IMR-90 (cell line): ENCODE measurements around the gene BRMS1. TPM values are rescaled to one million over a fixed set of nuclear protein-coding genes. Genes with fewer than 3 reads are reported as not detected.
A peak's percentile ranks its signal among the peaks of the same experiment; 100 is the strongest.

Source experiments
- ATAC-seq: fragments of 200-7000 bp; cut with Tn5 transposase; 2 replicates; pipeline ENCODE4 v1.9.1; 2020; ENCODE audit warnings: low read depth, mild to moderate bottlenecking, moderate library complexity
- BruUV-seq: library from RNA; stranded (reverse); fragments of 400-500 nt; replicated peaks from 2 replicates; lab custom pipeline; 2021; lab: Mats Ljungman, UMichigan
- CTCF ChIA-PET: fragments of 300-600 bp; formaldehyde crosslinking; extraction: SDS; loops from one replicate; lab custom pipeline; 2021; ENCODE audit warnings: antibody characterized with exemption; lab: Yijun Ruan, JAX
- POLR2A ChIA-PET: fragments of 300-600 bp; sonication (Branson Sonifier 250); formaldehyde crosslinking; loops from one replicate; lab custom pipeline; 2022; ENCODE audit warnings: antibody characterized with exemption; ENCODE audit not compliant: unreplicated experiment; lab: Charles Lee
- DNase-seq: peaks from one replicate; pipeline ENCODE4 v3.0.0; 2013
- H2AFZ ChIP-seq: replicated peaks from 2 replicates; pipeline ENCODE3; 2013; ENCODE audit warnings: low read length, mild to moderate bottlenecking; ENCODE audit not compliant: poor library complexity
- H2AK5ac ChIP-seq: 2 replicates; pipeline ENCODE4 v1.6.1; 2013; ENCODE audit warnings: low read depth, low read length, inconsistent platforms
- H2AK9ac ChIP-seq: replicated peaks from 2 replicates; pipeline ENCODE3; 2013; ENCODE audit warnings: mild to moderate bottlenecking, low read depth, low read length, moderate library complexity; ENCODE audit not compliant: poor library complexity
- H2BK120ac ChIP-seq: 2 replicates; pipeline ENCODE4 v1.6.1; 2013; ENCODE audit warnings: low read depth, low read length, inconsistent platforms
- H2BK15ac ChIP-seq: 3 replicates; pipeline ENCODE4 v1.6.1; 2013; ENCODE audit warnings: low read depth, low read length, inconsistent platforms
- H2BK20ac ChIP-seq: 2 replicates; pipeline ENCODE4 v1.6.1; 2013; ENCODE audit warnings: low read depth, mild to moderate bottlenecking, inconsistent platforms, low read length, moderate library complexity
- H2BK5ac ChIP-seq: 2 replicates; pipeline ENCODE4 v1.6.1; 2013; ENCODE audit warnings: mild to moderate bottlenecking, low read depth, low read length, inconsistent platforms; ENCODE audit not compliant: poor library complexity, severe bottlenecking
- H3K14ac ChIP-seq: replicated peaks from 2 replicates; pipeline ENCODE4 v1.6.1; 2013; ENCODE audit warnings: low read depth, low read length, inconsistent platforms
- H3K18ac ChIP-seq: 2 replicates; pipeline ENCODE4 v1.6.1; 2013; ENCODE audit warnings: low read depth, low read length, control low read depth
- H3K23ac ChIP-seq: 2 replicates; pipeline ENCODE4 v1.6.1; 2013; ENCODE audit warnings: low read depth, low read length, inconsistent platforms
- H3K27ac ChIP-seq: 2 replicates; pipeline ENCODE4 v1.5.1; 2013; ENCODE audit warnings: mild to moderate bottlenecking, control low read depth, low read length; ENCODE audit not compliant: insufficient read depth
- H3K27me3 ChIP-seq: 2 replicates; pipeline ENCODE4 v1.6.1; 2013; ENCODE audit warnings: low read length; ENCODE audit not compliant: control insufficient read depth, insufficient read depth
- H3K36me3 ChIP-seq: 2 replicates; pipeline ENCODE4 v1.6.1; 2013; ENCODE audit warnings: low read length, mixed read lengths; ENCODE audit not compliant: control insufficient read depth, insufficient read depth
- H3K4ac ChIP-seq: 2 replicates; pipeline ENCODE4 v1.6.1; 2013; ENCODE audit warnings: low read depth, low read length, inconsistent platforms
- H3K4me1 ChIP-seq: 2 replicates; pipeline ENCODE4 v1.6.1; 2013; ENCODE audit warnings: low read length, mixed read lengths; ENCODE audit not compliant: control insufficient read depth, insufficient read depth
- H3K4me2 ChIP-seq: 2 replicates; pipeline ENCODE4 v1.6.1; 2013; ENCODE audit warnings: low read depth, mild to moderate bottlenecking, control low read depth, low read length, moderate library complexity
- H3K4me3 ChIP-seq: 2 replicates; pipeline ENCODE4 v1.5.1; 2013; ENCODE audit warnings: low read depth, mild to moderate bottlenecking, control low read depth, low read length, moderate library complexity; ENCODE audit not compliant: insufficient read depth
- H3K56ac ChIP-seq: 2 replicates; pipeline ENCODE4 v1.6.1; 2013; ENCODE audit warnings: low read length, inconsistent platforms; ENCODE audit not compliant: insufficient read depth; ENCODE audit errors: extremely low read depth
- H3K79me1 ChIP-seq, 2 experiments: 2 replicates each; pipeline ENCODE4 v1.6.1; 2013; ENCODE audit warnings: low read length in 2 of 2, inconsistent platforms in 1 of 2, low read depth in 1 of 2
- H3K9ac ChIP-seq: 2 replicates; pipeline ENCODE4 v1.6.1; 2013; ENCODE audit warnings: low read depth, low read length, control low read depth
- H3K9me1 ChIP-seq: 2 replicates; pipeline ENCODE4 v1.6.1; 2013; ENCODE audit warnings: low read length, inconsistent platforms; ENCODE audit not compliant: insufficient read depth
- H3K9me3 ChIP-seq: 2 replicates; pipeline ENCODE4 v1.6.1; 2013; ENCODE audit warnings: low read length; ENCODE audit not compliant: control insufficient read depth, insufficient read depth
- H4K20me1 ChIP-seq: 2 replicates; pipeline ENCODE4 v1.6.1; 2013; ENCODE audit warnings: low read length, inconsistent platforms; ENCODE audit not compliant: insufficient read depth
- H4K5ac ChIP-seq: 2 replicates; pipeline ENCODE4 v1.6.1; 2013; ENCODE audit warnings: mild to moderate bottlenecking, low read depth, low read length, control low read depth
- H4K8ac ChIP-seq, 2 experiments: 2 replicates each; pipeline ENCODE4 v1.6.1; 2013; ENCODE audit warnings: low read depth in 2 of 2, low read length in 2 of 2, control low read depth in 1 of 2, inconsistent platforms in 1 of 2
- H4K91ac ChIP-seq: 2 replicates; pipeline ENCODE4 v1.6.1; 2013; ENCODE audit warnings: low read depth, low read length, inconsistent platforms; ENCODE audit not compliant: insufficient read depth
- BHLHE40 ChIP-seq: fragments of 150-350 bp; IDR thresholded peaks from 2 replicates; pipeline ENCODE4 v1.6.1; 2016; ENCODE audit warnings: mild to moderate bottlenecking, low read depth, low read length
- MAZ ChIP-seq: IDR thresholded peaks from 2 replicates; pipeline ENCODE4 v1.6.1; 2012; ENCODE audit warnings: low read depth, mild to moderate bottlenecking, low read length, improper control_type of control experiment, moderate library complexity, borderline replicate concordance
- MXI1 ChIP-seq: IDR thresholded peaks from 2 replicates; pipeline ENCODE4 v1.6.1; 2012; ENCODE audit warnings: low read depth, mild to moderate bottlenecking, low read length, moderate library complexity, borderline replicate concordance
- NFE2L2 ChIP-seq: fragments of 150-350 bp; IDR thresholded peaks from 2 replicates; pipeline ENCODE4 v1.6.1; 2016; ENCODE audit warnings: low read depth, mild to moderate bottlenecking, low read length
- POLR2A ChIP-seq: IDR thresholded peaks from 2 replicates; pipeline ENCODE4 v1.6.1; 2012; ENCODE audit warnings: mild to moderate bottlenecking, low read depth, low read length
- WGBS, 2 experiments: methylation state at CpG; one replicate each; pipeline versions ENCODE4 v1.1.5 to v1.1.7; 2013; ENCODE audit warnings: missing lambda C conversion rate in 2 of 2; ENCODE audit not compliant: insufficient read length in 1 of 2; ENCODE audit errors: extremely low coverage in 2 of 2; 5-methylcytosine and 5-hydroxymethylcytosine counted together
- dilution Hi-C: fragments of 300-500 bp; cut with HindIII; formaldehyde crosslinking; loops from one replicate; pipeline ENCODE4 v1.14.3; 2018; ENCODE audit warnings: low sequenced_read_pairs; ENCODE audit not compliant: unreplicated experiment
- in situ Hi-C: fragments of 300-500 bp; cut with MboI; formaldehyde crosslinking; loops from 3 replicates; pipeline ENCODE4 v1.14.3; 2019; ENCODE audit warnings: low sequenced_read_pairs, inconsistent platforms, mixed read lengths
- intact Hi-C: fragments of 100-400 bp; cut with micrococcal nuclease; formaldehyde crosslinking; loops from 2 replicates; pipeline ENCODE4 v1.10.0; 2022
- polyA plus RNA-seq, 3 experiments: library from polyadenylated mRNA; depleted of rRNA; stranded (reverse); fragments of >200 nt; gene quantifications; 2 replicates each; pipeline ENCODE4 v1.2.3, GENCODE V29; 2012; ENCODE audit warnings: low replicate concordance in 1 of 3
- total RNA-seq: library from RNA; depleted of rRNA; stranded (reverse); fragments of >200 nt; gene quantifications from 2 replicates; pipeline ENCODE4 v1.2.3, GENCODE V29; 2012
- TF ChIP-seq, protein P1 (sequence below): fragments of 150-350 bp; IDR thresholded peaks from 2 replicates; pipeline ENCODE4 v1.6.1; 2016; ENCODE audit warnings: low read depth, mild to moderate bottlenecking, low read length, moderate library complexity, borderline replicate concordance

BRMS1 gene
- total and polyA plus RNA-seq, 2 of the 4 experiments (the other 2 are of a cell fraction), result 48.3 to 57.9 TPM

DNA sequence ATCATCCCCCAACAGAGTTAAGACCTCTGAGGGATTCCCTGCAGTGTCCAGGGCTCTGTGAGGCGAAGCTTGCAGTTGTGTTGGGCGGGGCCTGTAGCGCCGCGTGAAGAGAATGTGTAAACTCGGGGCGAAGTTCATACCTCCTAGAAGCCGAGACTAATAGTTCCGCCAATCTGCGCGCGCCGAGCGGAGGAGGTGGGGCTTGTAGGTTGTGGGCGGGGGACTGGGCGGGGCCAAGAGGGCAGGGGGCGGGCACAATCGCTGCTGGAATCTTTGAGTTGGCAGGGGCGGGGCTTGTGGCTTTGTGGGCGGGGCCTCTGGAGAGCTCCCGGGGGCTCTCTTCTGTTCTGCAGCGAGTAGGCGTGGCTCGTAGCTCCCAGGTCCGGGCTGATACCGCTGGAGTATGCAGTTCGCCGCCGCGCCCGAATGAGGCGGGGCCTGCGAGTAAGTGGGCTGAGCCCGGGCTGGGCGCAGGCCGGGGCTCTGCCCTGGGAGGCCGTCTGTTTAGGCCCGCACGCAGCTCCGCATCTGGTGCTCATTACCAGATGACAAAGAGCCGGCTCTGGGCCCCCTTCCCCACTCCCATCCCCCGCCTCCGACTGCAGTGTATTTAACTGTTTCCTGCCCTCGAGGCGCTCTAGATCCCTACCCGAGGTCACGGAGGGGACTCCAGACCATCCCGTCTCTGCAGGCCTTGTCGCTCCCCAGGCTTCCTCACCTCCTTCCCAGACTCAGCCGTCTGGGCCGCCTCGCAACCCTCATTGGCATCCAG, 32.2 kb downstream of the BRMS1 start:
- dilution Hi-C loops, result no loop called here

More for the DNA sequence above, 32.2 kb downstream of the BRMS1 start:
- peak overlapping the region; percentile 81 for H3K4ac ChIP-seq
- H2AK5ac ChIP-seq, result peak overlapping the region; percentile 77
- peak overlapping the region; percentile 94 for H3K14ac ChIP-seq
- H4K20me1 ChIP-seq, result peaks cover 39% of the 10 kb centered on the region
- intact Hi-C loops (loop anchor here (1.0 kb wide), 2 partner anchors 16 to 24 kb away; partner anchors contain the start of gene RIN1), in situ Hi-C loops (no loop called here)
- H3K18ac ChIP-seq, result peak overlapping the region; percentile 35
- H4K91ac ChIP-seq, result peak overlapping the region; percentile 77
- peak overlapping the region; percentile 53 to 74; a peak in 3 of 4 replicates for H4K8ac ChIP-seq
- peak overlapping the region; percentile 37 for H3K23ac ChIP-seq
- peak overlapping the region; percentile 34 for H4K5ac ChIP-seq
- H3K27me3 ChIP-seq, result no peaks in the 10 kb centered on the region
- no peaks in the 10 kb centered on the region for H3K36me3 ChIP-seq
- H3K9me1 ChIP-seq, result peaks cover 2% of the 10 kb centered on the region
- POLR2A ChIA-PET, result interaction anchor here (0.6 to 2.9 kb wide), 7 partner anchors 9 to 74 kb away, joined by 3 to 23 read pairs (median 6); partner anchors contain the start of gene RIN1
- no peak for TF ChIP-seq NFE2L2
- TF ChIP-seq MXI1, result no peak; the same call in 1 of the 2 replicates
- peak; percentile 72 for TF ChIP-seq MAZ
- TF ChIP-seq BHLHE40, result no peak; the same call in 1 of the 2 replicates
- TF ChIP-seq, protein P1, sequence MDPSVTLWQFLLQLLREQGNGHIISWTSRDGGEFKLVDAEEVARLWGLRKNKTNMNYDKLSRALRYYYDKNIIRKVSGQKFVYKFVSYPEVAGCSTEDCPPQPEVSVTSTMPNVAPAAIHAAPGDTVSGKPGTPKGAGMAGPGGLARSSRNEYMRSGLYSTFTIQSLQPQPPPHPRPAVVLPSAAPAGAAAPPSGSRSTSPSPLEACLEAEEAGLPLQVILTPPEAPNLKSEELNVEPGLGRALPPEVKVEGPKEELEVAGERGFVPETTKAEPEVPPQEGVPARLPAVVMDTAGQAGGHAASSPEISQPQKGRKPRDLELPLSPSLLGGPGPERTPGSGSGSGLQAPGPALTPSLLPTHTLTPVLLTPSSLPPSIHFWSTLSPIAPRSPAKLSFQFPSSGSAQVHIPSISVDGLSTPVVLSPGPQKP, result no peak
- peak; percentile 68; the same call in 1 of the 2 replicates for TF ChIP-seq POLR2A
- BruUV-seq, result no TSS peak
- peak overlapping the region; percentile 94 for H2AFZ ChIP-seq
- H3K56ac ChIP-seq, result peak overlapping the region; percentile 76
- ATAC-seq (peak; percentile 75), DNase-seq (peak; percentile 99)
- H3K79me1 ChIP-seq, result peaks cover 0 to 34% of the 10 kb centered on the region in 2 experiments; a peak in 2 of 4 replicates
- peaks cover 20% of the 10 kb centered on the region for H3K4me1 ChIP-seq
- peak overlapping the region; percentile 95 for H3K9ac ChIP-seq
- peak overlapping the region; percentile 92 for H3K4me2 ChIP-seq
- 0% methylated on average over 8 of the region's 52 CpGs; no CpG with 5 or more reads in 1 of the 2 experiments for WGBS, 2 experiments
- H3K27ac ChIP-seq, result peak overlapping the region; percentile 93
- H2BK20ac ChIP-seq, result no peak overlapping the region
- peak overlapping the region; percentile 93 for H2AK9ac ChIP-seq
- peak overlapping the region; percentile 89 for H2BK120ac ChIP-seq
- peak overlapping the region; percentile 11; the same call in 1 of the 3 replicates for H2BK15ac ChIP-seq
- CTCF ChIA-PET, result interaction anchor here (0.5 to 2.4 kb wide), 9 partner anchors 10 to 76 kb away, joined by 3 to 17 read pairs (median 5); partner anchors contain the start of gene RIN1
- H3K9me3 ChIP-seq, result no peaks in the 10 kb centered on the region
- H3K4me3 ChIP-seq, result peak overlapping the region; percentile 72
- peak overlapping the region; percentile 77 for H2BK5ac ChIP-seq
